SU-DHL-6 (cell line): ENCODE data around the gene TARS3.
"Not testable (repeated sequence)": the region's sequence is repeated elsewhere in the genome, so short reads cannot be mapped to it uniquely, and the experiment has no call there.

Experiments used
- H2AFZ ChIP-seq: fragments of 200-600 bp; sonication (generic); 2 replicates; pipeline ENCODE4 v1.6.1; 2014; ENCODE audit warnings: low read depth, mild to moderate bottlenecking, moderate library complexity, mixed read lengths, antibody characterized with exemption, low read length; ENCODE audit not compliant: severe bottlenecking
- H3F3A ChIP-seq: fragments of 200-600 bp; shearing (Covaris generic); 2 replicates; pipeline ENCODE4 v1.6.0; 2016; ENCODE audit warnings: antibody characterized with exemption, mild to moderate bottlenecking; ENCODE audit not compliant: insufficient read depth
- H3K27ac ChIP-seq: fragments of 200-600 bp; sonication (generic); 2 replicates; pipeline ENCODE4 v1.5.1; 2016; ENCODE audit warnings: low read depth, mild to moderate bottlenecking, low read length, moderate library complexity, mixed read lengths
- H3K27me3 ChIP-seq: fragments of 200-600 bp; sonication (generic), shearing (Covaris generic); 2 replicates; pipeline ENCODE4 v1.6.0; 2014; ENCODE audit warnings: mild to moderate bottlenecking, low read length
- H3K36me3 ChIP-seq: fragments of 200-600 bp; sonication (generic); 2 replicates; pipeline ENCODE4 v1.6.1; 2014; ENCODE audit warnings: mild to moderate bottlenecking, low read length, mixed read lengths
- H3K4me2 ChIP-seq: fragments of 300-600, 200-600 bp; shearing (Covaris generic), sonication (generic); 2 replicates; pipeline ENCODE4 v1.6.0; 2014; ENCODE audit warnings: low read length, low read depth, mild to moderate bottlenecking; ENCODE audit not compliant: poor library complexity, severe bottlenecking
- H3K4me3 ChIP-seq: fragments of 200-600 bp; sonication (generic); 2 replicates; pipeline ENCODE4 v1.5.1; 2014; ENCODE audit warnings: antibody characterized with exemption, low read length, mild to moderate bottlenecking, mixed read lengths; ENCODE audit not compliant: insufficient read depth, poor library complexity, severe bottlenecking
- H3K79me2 ChIP-seq: fragments of 200-600 bp; sonication (generic); 2 replicates; pipeline ENCODE4 v1.6.1; 2014; ENCODE audit warnings: mild to moderate bottlenecking, low read length, moderate library complexity; ENCODE audit not compliant: insufficient read depth
- H3K9ac ChIP-seq: fragments of 200-600 bp; sonication (generic); 2 replicates; pipeline ENCODE4 v1.7.0; 2014; ENCODE audit warnings: mild to moderate bottlenecking, low read length
- H3K9me2 ChIP-seq: fragments of 200-600 bp; sonication (generic); replicated peaks from 2 replicates; pipeline ENCODE4 v1.6.1; 2014; ENCODE audit warnings: low read length; ENCODE audit not compliant: insufficient read depth
- H3K9me3 ChIP-seq: fragments of 200-600 bp; sonication (generic); 2 replicates; pipeline ENCODE4 v1.6.1; 2014; ENCODE audit warnings: low read length, mixed read lengths; ENCODE audit not compliant: insufficient read depth
- H4K20me1 ChIP-seq: fragments of 200-600 bp; sonication (generic); 2 replicates; pipeline ENCODE4 v1.6.1; 2014; ENCODE audit warnings: low read depth, mild to moderate bottlenecking, antibody characterized with exemption, low read length, moderate library complexity, mixed read lengths
- EZH2phosphoT487 ChIP-seq: fragments of 200-600 bp; sonication (generic), shearing (Covaris generic); conservative IDR thresholded peaks from 2 replicates; pipeline ENCODE4 v1.6.1; 2018; ENCODE audit warnings: mild to moderate bottlenecking, antibody characterized with exemption, low read length, moderate library complexity, mixed read lengths
- TF ChIP-seq, protein P1 (sequence below): fragments of 200-600 bp; sonication (generic); IDR thresholded peaks from one replicate; pipeline ENCODE4 v1.5.1; 2017; ENCODE audit warnings: antibody characterized with exemption, mild to moderate bottlenecking, low read length, moderate library complexity; ENCODE audit not compliant: insufficient read depth, poor library complexity, severe bottlenecking

Gene TARS3

GRCh38 chr15:101765772-101766456 lies 41.6 kb upstream of the TARS3 start:
- H3K9me3 ChIP-seq: no peaks in the 10 kb centered on the region
- H3K36me3 ChIP-seq: no peaks in the 10 kb centered on the region

DNA sequence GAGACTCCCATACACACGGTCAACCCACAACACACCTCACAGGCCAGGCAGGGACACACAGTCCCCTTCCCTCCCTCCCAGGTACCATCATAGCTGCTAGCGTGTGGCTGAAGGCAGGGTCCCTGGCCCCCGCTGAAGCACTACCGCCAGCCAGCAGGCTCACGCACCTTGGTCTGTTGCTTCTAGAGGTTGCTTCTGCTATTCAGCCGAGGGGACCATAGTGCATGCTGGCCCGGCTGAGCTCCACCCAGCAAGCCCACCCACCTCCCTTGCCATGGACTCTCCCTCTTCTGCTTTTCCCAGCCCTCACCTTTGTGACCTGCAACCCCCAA lies 41.0 kb upstream of the TARS3 start:
- H3K9me2 ChIP-seq, H3K36me3 ChIP-seq, H3K9ac ChIP-seq, H3K79me2 ChIP-seq, H3K27ac ChIP-seq, H3K27me3 ChIP-seq, H3K9me3 ChIP-seq, H3K4me2 ChIP-seq, H2AFZ ChIP-seq, H4K20me1 ChIP-seq, H3F3A ChIP-seq, H3K4me3 ChIP-seq: not testable (repeated sequence)

More at GRCh38 chr15:101765772-101766456, 41.6 kb upstream of the TARS3 start:
- H3F3A ChIP-seq: no peaks in the 10 kb centered on the region
- H2AFZ ChIP-seq: no peak overlapping the region
- no peaks in the 10 kb centered on the region for H3K79me2 ChIP-seq
- no peaks in the 10 kb centered on the region for H3K27me3 ChIP-seq
- H3K4me2 ChIP-seq: no peak overlapping the region
- H3K27ac ChIP-seq: no peak overlapping the region
- H4K20me1 ChIP-seq: no peaks in the 10 kb centered on the region
- TF ChIP-seq, protein P1, sequence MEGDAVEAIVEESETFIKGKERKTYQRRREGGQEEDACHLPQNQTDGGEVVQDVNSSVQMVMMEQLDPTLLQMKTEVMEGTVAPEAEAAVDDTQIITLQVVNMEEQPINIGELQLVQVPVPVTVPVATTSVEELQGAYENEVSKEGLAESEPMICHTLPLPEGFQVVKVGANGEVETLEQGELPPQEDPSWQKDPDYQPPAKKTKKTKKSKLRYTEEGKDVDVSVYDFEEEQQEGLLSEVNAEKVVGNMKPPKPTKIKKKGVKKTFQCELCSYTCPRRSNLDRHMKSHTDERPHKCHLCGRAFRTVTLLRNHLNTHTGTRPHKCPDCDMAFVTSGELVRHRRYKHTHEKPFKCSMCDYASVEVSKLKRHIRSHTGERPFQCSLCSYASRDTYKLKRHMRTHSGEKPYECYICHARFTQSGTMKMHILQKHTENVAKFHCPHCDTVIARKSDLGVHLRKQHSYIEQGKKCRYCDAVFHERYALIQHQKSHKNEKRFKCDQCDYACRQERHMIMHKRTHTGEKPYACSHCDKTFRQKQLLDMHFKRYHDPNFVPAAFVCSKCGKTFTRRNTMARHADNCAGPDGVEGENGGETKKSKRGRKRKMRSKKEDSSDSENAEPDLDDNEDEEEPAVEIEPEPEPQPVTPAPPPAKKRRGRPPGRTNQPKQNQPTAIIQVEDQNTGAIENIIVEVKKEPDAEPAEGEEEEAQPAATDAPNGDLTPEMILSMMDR: no peak
- TF ChIP-seq EZH2phosphoT487: no peak
- no peak overlapping the region for H3K9ac ChIP-seq
- no peaks in the 10 kb centered on the region for H3K9me2 ChIP-seq
- H3K4me3 ChIP-seq: no peak overlapping the region

GRCh38 chr15:101764669-101765339 lies 40.5 kb upstream of the TARS3 start:
- H3K4me2 ChIP-seq, H3K27me3 ChIP-seq, H3F3A ChIP-seq, H3K27ac ChIP-seq, H3K9ac ChIP-seq, H3K9me2 ChIP-seq, H3K4me3 ChIP-seq, H2AFZ ChIP-seq, H3K9me3 ChIP-seq, H4K20me1 ChIP-seq, H3K79me2 ChIP-seq, H3K36me3 ChIP-seq: not testable (repeated sequence)

GRCh38 chr15:101746716-101747082 lies 22.4 kb upstream of the TARS3 start:
- not testable (repeated sequence) for H3F3A ChIP-seq, H3K4me2 ChIP-seq, H3K4me3 ChIP-seq, H2AFZ ChIP-seq, H3K27me3 ChIP-seq, H3K9me3 ChIP-seq, H3K79me2 ChIP-seq, H3K36me3 ChIP-seq, H3K9me2 ChIP-seq, H4K20me1 ChIP-seq, H3K27ac ChIP-seq, H3K9ac ChIP-seq

DNA sequence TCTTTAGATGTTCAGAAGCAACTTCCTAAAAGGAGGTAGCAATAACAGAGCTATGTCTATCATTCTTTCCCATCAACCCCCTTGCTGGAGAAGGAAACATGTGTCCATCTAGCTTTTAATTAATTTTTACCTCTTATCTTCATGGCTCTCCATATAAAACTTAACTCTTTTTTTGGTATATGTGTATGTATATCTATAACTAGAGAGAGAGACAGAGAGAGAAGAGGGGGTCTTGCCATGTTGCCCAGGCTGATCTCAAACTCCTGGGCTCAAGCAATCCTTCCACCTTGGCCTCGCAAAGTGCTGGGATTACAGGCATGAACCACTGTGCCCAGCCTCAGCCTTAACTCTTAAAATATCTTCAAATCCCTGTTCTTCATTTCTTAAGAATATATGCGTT lies 10.6 kb upstream of the TARS3 start:
- H3K79me2 ChIP-seq, H3F3A ChIP-seq, H3K4me3 ChIP-seq, H3K9me3 ChIP-seq, H3K27me3 ChIP-seq, H2AFZ ChIP-seq, H3K9ac ChIP-seq, H3K27ac ChIP-seq, H4K20me1 ChIP-seq, H3K4me2 ChIP-seq, H3K9me2 ChIP-seq, H3K36me3 ChIP-seq: not testable (repeated sequence)
